ENCODE results near the gene NADK2. TPM values are rescaled to one million over a fixed set of nuclear protein-coding genes. Genes with fewer than 3 reads are reported as not detected.

Gene NADK2
- total RNA-seq, 2 donors from 2014 or later, result 17.9 to 30.4 TPM

DNA sequence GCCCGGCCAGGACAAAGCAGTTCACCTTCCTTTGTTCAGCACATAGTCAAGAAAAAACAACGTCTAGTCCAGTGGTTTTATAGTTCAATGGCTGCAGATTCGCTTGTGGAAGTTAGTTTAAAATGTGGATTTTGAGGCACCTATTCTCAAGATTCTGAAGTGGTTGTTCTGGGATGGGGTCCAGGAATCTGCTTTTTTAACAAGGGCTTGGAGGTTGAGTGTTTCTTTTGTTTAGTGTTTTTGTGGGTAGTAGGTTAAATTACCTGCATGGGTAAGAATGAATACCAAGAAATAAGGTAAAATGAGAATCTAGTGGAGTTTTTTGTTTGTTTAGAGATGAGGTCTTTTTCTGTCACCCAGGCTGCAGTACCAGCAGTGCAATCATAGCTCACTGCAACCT lies 28.4 kb upstream of the NADK2 start:
- no peak for TF ChIP-seq CTCF (IDR thresholded peaks at IDR 0.05)
- no peaks in the 10 kb centered on the region for H3K36me3 ChIP-seq
- H3K4me3 ChIP-seq, result no peak overlapping the region
- no peaks in the 10 kb centered on the region for H3K27me3 ChIP-seq
- no peaks in the 10 kb centered on the region for H3K9me3 ChIP-seq
- no peak for DNase-seq (ENCODE audit: low spot score)
- no peak overlapping the region for H3K27ac ChIP-seq
- peaks cover 0 to 4% of the 10 kb centered on the region in 2 donors for H3K4me1 ChIP-seq

- Histone ChIP-seq H3K4me1 (peaks cover 0 to 4% of the 10 kb centered on the region in 2 donors), H3K27ac (no peak overlapping the region), H3K9me3 (no peaks in the 10 kb centered on the region), H3K36me3 (no peaks in the 10 kb centered on the region), H3K27me3 (no peaks in the 10 kb centered on the region), H3K4me3 (no peak overlapping the region)
- TF ChIP-seq CTCF (IDR thresholded peaks at IDR 0.05), result no peak
- DNase-seq (ENCODE audit: low spot score), result no peak
Observed at GRCh38 chr5:36269478-36269877, 27.8 kb upstream of the NADK2 start.

DNA sequence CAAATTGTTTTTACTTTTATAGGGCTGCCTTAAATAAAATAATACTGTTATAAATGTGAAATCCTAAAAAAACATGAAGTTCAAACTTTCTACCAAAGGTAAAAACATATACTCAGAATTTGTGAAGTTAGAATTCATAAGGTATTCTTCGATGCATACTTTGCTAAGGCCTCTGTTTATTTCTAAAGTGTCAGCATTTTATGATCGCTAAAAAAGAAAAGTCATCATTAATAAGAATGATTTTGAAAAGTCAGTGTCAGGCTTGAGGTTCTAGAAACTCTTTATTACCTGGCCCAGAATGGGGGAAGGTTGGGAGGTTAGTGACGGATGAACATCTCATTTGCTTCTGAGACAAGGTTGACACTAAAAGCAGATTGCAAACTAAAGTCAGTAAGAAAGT lies 26.2 kb upstream of the NADK2 start:
- no peak overlapping the region for H3K4me3 ChIP-seq
- H3K4me1 ChIP-seq, result no peaks in the 10 kb centered on the region
- no peak overlapping the region for H3K27ac ChIP-seq
- no peak for DNase-seq (ENCODE audit: low spot score)
- no peaks in the 10 kb centered on the region for H3K27me3 ChIP-seq
- H3K36me3 ChIP-seq, result no peaks in the 10 kb centered on the region
- no peaks in the 10 kb centered on the region for H3K9me3 ChIP-seq
- TF ChIP-seq CTCF (IDR thresholded peaks at IDR 0.05), result no peak

- Histone ChIP-seq H3K27ac (no peak overlapping the region), H3K4me1 (no peaks in the 10 kb centered on the region), H3K9me3 (no peaks in the 10 kb centered on the region), H3K27me3 (no peaks in the 10 kb centered on the region), H3K36me3 (no peaks in the 10 kb centered on the region), H3K4me3 (no peak overlapping the region)
- DNase-seq (ENCODE audit: low spot score), result no peak
- TF ChIP-seq CTCF (IDR thresholded peaks at IDR 0.05), result no peak
Observed at GRCh38 chr5:36264202-36264760, 22.6 kb upstream of the NADK2 start.

DNA sequence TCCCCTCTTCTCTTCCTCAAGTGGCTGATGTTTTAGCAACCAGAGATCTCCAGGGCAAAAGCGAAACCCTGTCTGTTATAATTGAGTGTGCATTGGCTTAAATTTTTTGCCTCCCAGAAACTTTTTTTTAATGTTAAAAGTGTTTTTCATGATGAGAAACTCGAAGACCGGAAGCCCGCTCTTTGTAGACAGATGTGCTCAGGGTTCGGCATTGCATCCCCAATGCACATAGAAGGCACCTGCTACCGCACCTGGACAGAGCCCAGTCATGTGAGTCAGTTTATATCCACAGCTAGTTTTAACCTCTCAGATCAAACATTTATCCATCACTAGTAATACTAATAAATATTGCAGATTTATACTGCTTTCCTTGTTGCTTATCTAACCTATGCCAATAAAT lies 19.5 kb upstream of the NADK2 start:
- H3K27me3 ChIP-seq, result no peaks in the 10 kb centered on the region

More for the DNA sequence above, 19.5 kb upstream of the NADK2 start:
- Histone ChIP-seq H3K4me1 (no peaks in the 10 kb centered on the region), H3K4me3 (no peak overlapping the region), H3K27ac (no peak overlapping the region), H3K9me3 (no peaks in the 10 kb centered on the region), H3K36me3 (no peaks in the 10 kb centered on the region)
- DNase-seq (ENCODE audit: low spot score), result no peak
- TF ChIP-seq CTCF (IDR thresholded peaks at IDR 0.05), result no peak

Data from right atrium auricular region (tissue), 2 donors.